HG03280 (cell line): Measurements from ENCODE around the gene KATNAL1.
"Not testable (repeated sequence)": the region's sequence is repeated elsewhere in the genome, so short reads cannot be mapped to it uniquely, and the experiment has no call there.

ENCODE experiments used
- ATAC-seq: cut with Tn5 transposase; IDR thresholded peaks from one replicate; pipeline ENCODE4 v1.9.1; 2021; ENCODE audit warnings: mild to moderate bottlenecking, moderate library complexity; ENCODE audit not compliant: unreplicated experiment

KATNAL1 gene

GRCh38 chr13:30295116-30295515 is 12.2 kb downstream of the KATNAL1 start:
- ATAC-seq: no peak

DNA sequence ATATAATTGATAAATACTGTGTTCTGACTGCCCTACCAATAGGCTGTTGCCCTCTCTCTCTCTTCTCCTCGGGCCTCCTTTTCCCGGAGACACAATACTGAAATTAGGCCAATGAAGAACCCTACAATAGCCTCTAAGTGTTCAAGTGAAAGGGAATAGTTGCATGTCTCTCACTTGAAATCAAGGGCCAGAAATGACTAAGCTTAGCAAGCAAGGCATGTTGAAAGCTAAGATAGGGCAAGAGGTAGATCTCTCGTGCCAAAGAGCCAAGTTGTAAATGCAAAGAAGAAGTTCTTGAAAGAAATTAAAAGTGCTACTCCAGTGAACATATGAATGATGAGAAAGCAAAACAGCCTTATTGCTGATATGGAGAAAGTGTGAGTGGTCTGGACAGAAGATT is 13.3 kb downstream of the KATNAL1 start:
- no peak for ATAC-seq

DNA sequence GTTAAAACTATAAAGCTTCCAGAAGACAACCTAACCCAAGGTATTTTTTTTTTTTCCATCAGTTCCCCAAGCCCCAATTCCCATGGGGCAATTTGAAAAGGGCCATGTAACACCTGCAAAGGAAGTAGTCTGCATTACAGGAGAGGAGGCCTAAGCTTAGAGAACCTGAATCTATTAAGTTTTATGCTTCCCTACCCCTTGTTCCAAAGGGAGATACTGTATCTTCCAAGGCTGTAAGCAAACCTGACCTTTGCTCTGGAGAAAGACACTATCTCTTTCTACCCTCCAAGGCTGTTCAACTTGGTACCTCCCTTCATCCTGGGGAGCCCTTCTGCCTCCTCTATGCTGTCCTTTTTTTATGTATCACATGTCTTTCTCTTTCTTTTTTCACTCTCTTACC is 15.0 kb downstream of the KATNAL1 start:
- no peak for ATAC-seq

DNA sequence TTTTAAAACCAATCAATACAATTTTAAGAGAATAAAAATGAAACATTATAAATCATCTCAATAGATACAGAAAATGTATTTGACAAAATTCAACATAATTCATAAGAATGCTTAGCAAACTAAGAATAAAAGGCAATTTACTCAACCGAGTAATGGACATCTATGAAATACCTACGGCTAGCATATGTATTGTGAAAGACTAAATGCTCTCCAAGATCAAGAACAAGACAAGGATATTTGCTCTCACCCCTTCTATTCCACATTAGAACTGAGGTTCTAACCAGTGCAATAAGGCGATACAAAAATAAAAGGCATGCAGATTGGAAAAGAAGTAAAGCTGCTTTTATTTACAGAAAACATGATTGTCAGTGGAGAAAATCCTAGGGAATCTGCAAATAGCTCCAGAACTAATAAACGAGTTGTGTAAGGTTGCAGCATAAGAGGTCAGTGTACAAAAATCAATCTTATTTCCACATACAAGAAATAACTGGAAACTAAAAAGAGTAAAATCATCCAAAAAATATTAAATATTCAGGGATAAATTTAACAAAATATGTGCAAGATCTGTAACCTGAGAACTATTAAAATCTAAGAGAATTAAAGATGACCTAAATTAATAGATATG is 16.4 kb downstream of the KATNAL1 start:
- ATAC-seq: no peak

DNA sequence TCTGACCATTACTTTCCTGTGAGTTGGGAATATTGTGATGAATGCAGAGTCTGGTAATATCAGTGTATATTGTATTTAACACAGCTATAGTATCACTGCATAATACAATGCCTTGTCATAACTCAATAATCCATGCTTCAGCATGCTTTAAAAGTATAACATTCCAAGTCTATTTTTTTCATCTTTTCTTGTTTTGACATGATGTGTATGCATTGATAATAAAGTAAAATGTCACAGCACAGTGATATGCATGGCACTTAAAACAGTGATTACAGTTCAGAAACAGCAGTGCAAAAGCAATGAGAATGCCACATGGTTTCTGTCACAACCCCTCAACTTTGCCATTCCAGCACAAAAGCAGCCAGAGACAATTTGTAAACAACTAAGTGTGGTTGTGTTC is 17.8 kb downstream of the KATNAL1 start:
- no peak for ATAC-seq

DNA sequence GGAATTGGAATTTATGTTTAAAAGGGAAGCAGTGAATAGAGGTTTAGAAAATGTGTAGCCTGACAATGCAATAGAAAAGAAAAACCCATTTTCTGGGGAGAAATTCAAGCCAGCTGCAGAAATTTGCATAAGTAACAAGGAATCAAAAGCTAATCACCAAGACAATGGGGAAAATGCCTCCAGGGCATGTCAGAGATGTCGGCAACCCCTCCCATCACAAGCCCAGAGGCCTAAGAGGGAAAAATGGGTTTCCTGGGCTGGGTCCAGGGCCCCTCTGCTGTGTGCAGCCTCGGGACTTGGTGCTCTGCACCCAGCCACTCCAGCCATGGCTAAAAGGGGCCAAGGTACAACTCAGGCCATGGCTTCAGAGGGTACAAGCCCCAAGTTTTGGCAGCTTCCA is 21.3 kb downstream of the KATNAL1 start:
- not testable (repeated sequence) for ATAC-seq

DNA sequence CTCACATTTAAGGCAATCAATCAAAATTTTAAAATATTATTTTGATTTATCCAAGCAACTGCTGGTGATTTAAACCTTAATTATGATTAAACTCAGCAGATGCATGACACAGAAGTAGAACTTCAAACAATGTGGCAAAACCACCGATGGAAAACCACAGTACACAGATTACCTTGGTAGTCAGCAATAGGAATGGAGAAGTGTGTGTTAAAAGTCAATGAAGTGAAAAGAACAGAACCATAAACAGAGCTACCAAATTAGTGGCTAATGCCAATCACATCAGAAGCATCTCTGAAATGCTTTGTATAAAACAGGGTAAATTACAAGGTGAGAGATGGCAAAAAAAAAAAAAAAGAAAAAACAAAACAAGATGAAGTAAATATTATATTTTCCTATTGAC is 31.2 kb downstream of the KATNAL1 start:
- no peak for ATAC-seq

- ATAC-seq: no peak
These were observed 33.3 kb downstream of the KATNAL1 start for GRCh38 chr13:30274083-30274482.

DNA sequence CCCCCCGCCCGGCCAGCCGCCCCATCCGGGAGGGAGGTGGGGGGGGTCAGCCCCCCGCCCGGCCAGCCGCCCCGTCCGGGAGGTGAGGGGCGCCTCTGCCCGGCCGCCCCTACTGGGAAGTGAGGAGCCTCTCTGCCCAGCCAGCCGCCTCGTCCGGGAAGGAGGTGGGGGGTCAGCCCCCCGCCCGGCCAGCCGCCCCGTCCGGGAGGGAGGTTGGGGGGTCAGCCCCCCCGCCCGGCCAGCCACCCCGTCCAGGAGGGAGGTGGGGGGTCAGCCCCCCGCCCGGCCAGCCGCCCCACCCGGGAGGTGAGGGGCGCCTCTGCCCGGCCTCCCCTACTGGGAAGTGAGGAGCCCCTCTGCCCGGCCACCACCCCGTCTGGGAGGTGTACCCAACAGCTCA is 37.3 kb downstream of the KATNAL1 start:
- not testable (repeated sequence) for ATAC-seq

- no peak for ATAC-seq
These were observed 38.7 kb downstream of the KATNAL1 start for GRCh38 chr13:30268673-30269072.

DNA sequence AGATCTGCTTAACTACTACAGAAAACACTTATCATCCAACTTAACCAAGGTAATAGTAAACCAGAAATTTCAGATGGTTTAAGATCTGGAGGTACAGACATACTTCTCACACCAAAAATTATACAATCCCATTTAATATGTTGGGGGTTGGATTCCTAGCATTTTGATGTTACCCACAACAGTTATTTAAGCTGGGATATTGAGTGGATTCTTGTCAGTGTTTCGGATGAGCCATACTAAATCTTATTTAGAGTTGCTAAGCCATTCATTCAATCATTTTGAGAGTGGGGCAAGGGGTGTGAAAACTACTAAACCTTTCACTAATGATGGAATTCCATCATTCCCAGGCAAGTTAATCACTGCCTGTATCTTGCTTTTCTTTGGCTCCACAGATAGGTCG is 40.6 kb downstream of the KATNAL1 start:
- ATAC-seq: no peak

- ATAC-seq: not testable (repeated sequence)
These were observed 48.1 kb downstream of the KATNAL1 start for GRCh38 chr13:30259149-30259733.

- ATAC-seq: no peak
These were observed 49.8 kb downstream of the KATNAL1 start for GRCh38 chr13:30257468-30258099.

GRCh38 chr13:30256713-30257467 is 50.5 kb downstream of the KATNAL1 start:
- no peak for ATAC-seq

DNA sequence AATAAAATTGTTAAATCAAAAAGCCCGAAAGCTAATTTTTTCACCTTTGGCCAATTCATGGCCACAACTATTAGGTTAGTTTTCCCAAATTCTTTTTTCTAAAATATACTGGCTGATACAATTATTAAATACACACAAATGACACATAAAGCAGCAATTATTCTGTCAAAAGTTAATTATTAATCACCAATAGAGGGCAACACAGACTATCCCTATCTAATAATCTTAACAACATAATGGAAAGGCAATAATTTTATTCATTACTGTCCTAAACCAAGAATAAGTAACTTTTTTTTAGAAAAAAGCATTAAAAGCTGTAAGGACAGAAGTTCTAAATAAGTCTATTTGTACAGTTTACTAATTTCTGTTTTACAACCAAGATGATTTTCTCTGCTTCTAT is 51.7 kb downstream of the KATNAL1 start:
- ATAC-seq: no peak

- ATAC-seq: no peak
These were observed 53.5 kb downstream of the KATNAL1 start for GRCh38 chr13:30253830-30254229.

DNA sequence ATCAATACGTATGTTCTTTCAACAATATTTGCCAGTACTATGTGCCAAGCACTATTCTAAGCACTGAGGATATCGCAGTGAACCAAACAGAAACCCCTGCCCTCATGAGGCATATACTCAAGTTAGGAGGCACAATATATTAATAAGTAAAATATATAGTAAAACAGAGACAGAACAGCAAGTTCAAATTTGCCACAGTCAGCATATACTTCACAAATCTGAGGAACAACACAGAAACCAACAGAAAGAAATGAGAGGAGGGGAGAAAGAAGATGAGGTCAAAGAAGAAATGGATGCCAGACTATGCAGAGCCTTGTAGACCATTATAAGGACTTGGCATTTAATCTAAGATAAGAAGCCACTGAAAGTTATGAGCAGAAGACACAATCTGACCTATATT is 59.9 kb downstream of the KATNAL1 start:
- ATAC-seq: no peak

- ATAC-seq: no peak
These were observed 65.8 kb downstream of the KATNAL1 start for GRCh38 chr13:30241532-30241931.

GRCh38 chr13:30240608-30241007 is 66.7 kb downstream of the KATNAL1 start:
- ATAC-seq: no peak

- ATAC-seq: no peak
These were observed 72.1 kb downstream of the KATNAL1 start for GRCh38 chr13:30235216-30235615.

- ATAC-seq: no peak
These were observed 72.7 kb downstream of the KATNAL1 start for GRCh38 chr13:30234619-30235162.

- no peak for ATAC-seq
These were observed 82.6 kb downstream of the KATNAL1 start for GRCh38 chr13:30224732-30225131.
